ENCODE results near the gene KRTAP10-10.
"Not testable (repeated sequence)": the region's sequence is repeated elsewhere in the genome, so short reads cannot be mapped to it uniquely, and the experiment has no call there.

The KRTAP10-10 gene

GRCh38 chr21:44627181-44627822 is 9.9 kb upstream of the KRTAP10-10 start:
- DNase-seq = not testable (repeated sequence)

- DNase-seq = not testable (repeated sequence)
Observed at GRCh38 chr21:44627831-44628233, 9.3 kb upstream of the KRTAP10-10 start.

- DNase-seq = no peak
Observed at GRCh38 chr21:44628707-44629391, 8.3 kb upstream of the KRTAP10-10 start.

DNA sequence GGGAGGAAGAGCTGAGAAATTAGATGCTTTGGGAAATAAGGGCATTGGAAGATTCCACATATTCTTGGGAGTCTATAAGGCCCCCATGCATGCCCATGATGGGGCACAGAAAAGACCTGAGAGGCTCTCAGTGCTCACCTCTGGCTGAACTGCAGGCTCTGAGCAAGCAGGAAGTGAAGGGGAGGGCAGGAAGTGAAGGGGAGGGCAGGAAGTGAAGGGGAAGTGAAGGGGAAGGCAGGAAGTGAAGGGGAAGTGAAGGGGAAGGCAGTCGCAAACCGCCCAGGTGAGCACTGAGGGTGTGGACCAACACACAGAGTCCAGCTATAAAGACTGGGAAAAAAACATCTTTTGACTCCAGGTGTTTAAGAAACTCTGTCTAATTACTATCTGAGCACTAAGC is 6.7 kb upstream of the KRTAP10-10 start:
- no peak for DNase-seq

DNA sequence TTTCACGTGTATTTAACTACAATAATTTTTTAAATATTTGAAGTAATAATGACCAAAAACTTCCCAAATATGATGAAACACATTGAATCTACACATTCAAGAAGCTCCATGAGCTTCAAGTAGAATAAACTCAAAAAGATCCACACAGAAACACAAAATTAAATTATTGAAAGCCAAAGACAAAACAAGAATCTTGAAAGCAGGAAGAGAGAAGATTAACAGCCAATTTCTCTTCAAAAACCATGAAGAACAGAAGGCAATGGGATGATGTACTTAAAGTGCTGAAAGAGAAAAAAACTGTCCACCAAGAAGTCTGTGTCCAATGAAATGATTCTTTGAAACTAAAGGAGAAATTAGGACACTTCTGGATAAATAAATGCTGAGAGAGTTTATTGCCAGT is 5.1 kb upstream of the KRTAP10-10 start:
- no peak for DNase-seq

GRCh38 chr21:44636209-44637017 is 743 bp upstream of the KRTAP10-10 start:
- no peak for DNase-seq

DNA sequence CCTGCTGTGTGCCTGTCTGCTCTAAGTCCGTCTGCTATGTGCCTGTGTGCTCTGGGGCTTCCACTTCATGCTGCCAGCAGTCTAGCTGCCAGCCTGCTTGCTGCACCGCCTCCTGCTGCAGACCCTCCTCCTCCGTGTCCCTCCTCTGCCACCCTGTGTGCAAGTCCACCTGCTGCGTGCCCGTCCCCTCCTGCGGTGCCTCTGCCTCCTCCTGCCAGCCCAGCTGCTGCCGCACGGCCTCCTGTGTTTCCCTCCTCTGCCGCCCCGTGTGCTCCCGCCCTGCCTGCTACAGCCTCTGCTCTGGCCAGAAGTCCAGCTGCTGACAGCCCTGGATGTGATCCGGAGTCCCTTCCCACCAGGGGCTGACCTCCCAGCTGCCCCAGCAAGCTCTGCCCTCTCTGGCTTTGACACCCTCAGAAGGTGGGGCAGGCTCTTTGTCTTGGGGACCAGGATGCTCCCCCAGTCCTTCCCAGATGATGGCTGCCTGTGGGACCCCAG is 744 bp downstream of the KRTAP10-10 start:
- DNase-seq = not testable (repeated sequence)

DNA sequence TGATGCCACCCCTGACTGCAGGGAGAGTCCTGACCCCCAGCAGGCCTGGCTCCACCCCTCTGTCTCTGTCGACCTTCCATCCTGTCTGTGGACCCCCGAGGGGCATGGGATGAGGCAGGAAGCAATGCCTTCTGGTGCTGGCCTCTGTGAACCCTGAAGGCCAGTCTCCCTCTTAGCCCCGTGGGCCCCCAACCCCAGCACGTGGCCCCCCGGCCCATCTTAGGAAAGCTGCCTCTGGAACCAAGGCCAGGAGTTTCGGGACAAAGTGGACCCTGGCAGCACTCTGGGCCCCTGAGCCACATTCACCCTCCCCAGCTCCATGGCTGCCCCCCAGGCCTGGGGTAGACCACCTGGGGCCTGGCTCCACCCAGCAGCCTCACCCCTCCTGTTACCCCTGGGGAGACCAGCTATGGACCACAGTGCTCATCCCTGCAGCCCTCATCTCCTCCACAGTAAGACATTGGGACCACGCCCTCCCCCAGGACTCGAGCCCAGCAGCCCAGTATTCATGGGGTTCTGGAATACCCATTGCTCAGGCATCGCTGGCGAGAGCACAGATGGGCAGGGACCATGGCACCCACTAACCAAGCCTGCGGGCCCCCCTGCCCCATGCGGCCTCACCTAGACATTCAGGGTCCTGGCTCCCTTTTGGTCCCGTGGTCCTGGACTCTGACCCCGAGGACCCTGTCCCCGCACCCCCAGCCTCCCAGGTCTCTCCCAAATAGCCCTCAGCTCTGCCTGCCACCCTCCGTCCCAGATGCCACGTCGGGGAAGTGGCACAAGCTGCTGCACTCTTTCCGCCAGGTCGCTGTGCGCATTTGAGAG is 1.6 kb downstream of the KRTAP10-10 start:
- not testable (repeated sequence) for DNase-seq

DNA sequence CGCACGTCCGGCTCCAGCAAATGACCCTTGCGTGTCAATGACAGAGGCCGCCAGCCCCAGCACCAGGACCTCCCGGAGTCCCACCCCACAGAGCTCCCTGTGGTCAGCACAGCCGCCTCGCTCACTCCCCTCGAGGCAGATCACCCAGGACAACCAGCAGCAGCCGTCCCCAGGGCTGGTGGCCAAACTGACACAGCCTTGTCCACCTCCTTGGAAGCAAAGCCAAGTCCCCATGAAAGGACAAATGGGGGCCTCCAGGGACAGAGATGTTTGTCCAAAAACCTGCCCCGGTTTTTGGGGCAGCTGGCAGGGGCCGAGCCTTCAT is 2.1 kb downstream of the KRTAP10-10 start:
- DNase-seq = no peak

- no peak for DNase-seq
Observed at GRCh38 chr21:44640761-44641160, 3.6 kb downstream of the KRTAP10-10 start.

DNA sequence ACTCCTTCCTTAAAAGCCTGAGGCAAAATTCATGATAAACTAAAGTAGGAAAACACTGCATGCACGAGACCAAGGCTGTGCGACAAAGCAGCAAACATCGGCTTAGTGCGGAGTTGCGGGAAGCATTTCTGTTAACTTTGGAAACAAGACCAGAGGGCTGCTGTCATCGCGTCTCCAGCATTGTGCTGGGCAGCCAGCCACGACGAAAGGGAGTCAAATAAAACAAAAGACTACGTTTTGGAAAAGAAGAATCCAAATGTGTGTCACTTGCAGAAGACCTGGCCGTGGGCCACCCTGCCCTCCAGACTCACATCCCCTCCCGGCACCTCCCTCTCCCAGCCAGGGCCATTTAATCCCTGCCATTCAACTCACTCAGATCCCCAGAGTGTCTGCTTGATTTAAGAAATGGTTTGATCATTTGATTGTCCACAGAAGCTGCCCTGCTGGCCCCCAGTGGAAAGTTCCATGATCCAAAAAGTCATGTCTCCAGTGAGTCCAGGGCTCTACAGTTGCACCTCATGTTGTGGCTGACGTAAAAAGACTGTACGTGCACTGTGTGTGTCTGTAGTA is 6.7 kb downstream of the KRTAP10-10 start:
- DNase-seq = no peak

- DNase-seq = no peak
Observed at GRCh38 chr21:44644878-44645277, 7.7 kb downstream of the KRTAP10-10 start.

GRCh38 chr21:44646366-44647221 is 9.4 kb downstream of the KRTAP10-10 start, which contains the start of gene KRTAP10-11:
Gene KRTAP10-11, plus strand, starts transcription at chr21:44646414. Its CDS starts 45 bp downstream, at chr21:44646459.
- DNase-seq = not testable (repeated sequence)

DNA sequence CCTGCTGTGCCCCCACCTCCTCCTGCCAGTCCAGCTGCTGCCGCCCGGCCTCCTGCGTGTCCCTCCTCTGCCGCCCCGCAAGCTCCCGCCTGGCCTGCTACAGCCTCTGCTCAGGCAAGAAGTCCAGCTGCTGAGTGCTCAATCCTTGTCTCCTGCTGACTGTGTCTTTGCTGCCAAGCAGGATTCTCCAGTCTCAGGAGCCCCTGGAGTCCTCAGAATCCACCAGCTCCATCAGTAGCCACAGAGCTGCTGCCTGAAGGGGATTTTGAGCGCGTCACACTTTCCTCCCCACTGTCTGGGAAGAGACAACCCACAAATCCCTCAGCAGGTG is 10.0 kb downstream of the KRTAP10-10 start:
- DNase-seq = no peak

DNA sequence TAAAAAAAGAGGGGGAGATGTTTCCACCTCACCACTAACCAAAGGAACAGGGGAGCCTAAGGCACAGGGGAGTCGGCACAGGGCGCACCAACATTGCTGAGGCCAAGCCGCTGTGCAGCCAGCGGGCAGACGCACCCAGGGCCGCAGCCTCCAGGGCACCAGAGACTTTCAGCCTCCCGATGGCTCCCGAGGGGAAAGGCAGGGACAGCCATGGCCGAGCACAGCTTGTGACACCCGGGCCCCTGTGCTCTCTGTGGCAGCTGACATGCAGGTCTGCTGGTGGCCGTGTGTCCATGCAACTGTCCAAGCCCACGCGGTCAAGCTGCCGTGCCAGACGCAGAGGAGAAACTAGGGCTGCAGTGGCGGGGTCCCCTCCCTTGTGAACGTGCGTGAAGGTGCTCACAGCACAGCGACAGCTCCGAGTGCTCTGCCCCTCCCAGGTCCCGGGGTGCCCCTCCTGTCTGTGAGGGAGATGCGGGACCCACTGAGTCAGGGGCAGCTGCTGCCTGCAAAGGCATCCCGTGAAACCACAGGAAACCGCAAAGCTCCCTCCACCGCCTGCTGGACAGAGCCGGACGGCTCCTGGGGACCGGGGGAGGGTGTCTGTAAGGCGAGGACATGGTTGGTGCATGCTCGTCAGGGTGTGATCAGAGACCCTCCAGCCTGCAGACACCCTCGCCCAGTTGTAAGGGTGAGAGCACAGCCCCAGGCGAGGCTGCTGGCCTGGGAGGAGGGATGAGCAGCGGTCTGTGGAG is 11.6 kb downstream of the KRTAP10-10 start:
- no peak for DNase-seq

DNA sequence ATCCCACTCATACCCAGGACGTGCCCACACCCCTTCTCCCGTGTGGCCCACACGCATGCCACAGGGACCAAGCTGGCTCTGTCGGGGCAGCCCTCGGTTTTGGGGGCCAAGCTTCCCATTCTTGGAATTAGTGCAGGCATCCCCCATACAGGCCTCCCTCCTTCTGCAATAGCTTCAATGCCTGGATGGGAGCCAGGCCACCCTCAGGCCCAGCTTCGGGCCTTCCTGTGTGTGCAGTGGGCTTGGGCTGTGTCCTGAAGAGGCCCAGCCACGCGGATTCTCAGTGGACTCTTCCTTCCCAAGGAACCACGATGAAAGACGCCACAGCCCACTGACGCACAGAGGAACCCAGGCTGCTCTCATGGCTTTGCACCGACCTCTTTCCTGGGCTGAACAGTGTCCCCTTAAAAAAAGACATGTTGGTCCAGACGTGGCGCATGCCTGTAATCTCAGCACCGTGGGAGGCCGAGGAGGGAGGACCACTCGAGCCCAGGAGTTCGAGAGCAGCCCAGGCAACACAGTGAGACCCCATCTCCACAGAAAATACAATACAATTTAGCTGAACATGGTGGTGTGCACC is 12.5 kb downstream of the KRTAP10-10 start:
- no peak for DNase-seq

GRCh38 chr21:44650265-44650972 is 13.3 kb downstream of the KRTAP10-10 start:
- no peak for DNase-seq

DNA sequence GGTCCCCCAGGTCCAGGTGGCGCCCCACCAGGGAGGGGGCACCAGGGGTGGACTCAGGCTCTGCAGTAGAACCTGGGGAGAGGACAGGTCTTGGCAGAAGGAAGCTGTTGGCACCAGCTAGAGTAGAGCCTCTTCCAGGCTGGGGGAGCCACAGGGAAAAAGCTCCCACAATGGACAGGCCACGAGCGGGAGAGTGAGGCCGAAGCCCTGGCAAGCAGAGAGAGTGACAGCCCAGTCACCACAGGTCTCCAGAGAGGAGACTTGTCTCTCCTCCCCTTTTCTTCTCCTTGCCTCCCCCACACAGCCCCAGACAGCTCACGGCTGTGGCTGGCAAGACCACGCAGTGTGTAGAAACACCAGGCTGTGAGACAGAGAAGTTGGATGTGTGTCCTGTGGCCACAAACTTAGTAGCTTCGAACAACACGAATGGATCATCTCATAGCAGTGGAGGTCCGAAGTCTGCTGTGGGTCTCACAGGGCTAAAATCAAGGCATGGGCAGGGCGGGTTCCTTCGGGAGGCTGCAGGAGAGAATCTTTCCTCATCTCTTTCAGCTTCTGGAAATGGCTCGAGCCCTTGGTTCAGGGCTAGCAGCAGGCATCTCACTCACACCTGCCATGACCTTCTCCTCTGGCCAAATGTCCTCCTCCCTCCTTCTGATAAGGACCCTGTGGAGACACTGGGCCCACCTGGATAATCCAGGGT is 14.0 kb downstream of the KRTAP10-10 start:
- no peak for DNase-seq

DNA sequence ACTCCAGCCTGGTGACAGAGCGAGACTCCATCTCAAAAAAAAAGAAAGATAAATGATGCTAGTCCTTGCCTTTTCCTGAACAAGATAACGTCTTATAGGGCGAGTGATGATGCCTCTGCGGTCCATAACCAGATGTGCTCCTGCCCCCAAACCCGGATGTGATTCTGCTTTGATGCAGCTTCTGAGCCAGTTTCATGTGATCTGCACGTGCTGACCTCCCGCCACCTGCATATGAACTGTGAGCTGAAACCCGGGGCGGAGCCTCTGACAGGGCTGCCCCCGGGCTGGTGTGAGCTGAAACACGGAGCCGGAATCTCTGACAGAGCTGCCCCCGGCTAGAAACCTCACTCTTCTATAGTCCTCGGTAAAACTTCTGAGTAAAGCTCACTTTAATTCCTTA is 16.0 kb downstream of the KRTAP10-10 start:
- DNase-seq = no peak

Measured in kidney glomerular epithelial cell (primary cell).